Type B pancreatic cell (in vitro differentiated cells): ENCODE measurements around the gene FAM170B. TPM values are rescaled to one million over a fixed set of nuclear protein-coding genes. Genes with fewer than 3 reads are reported as not detected.

Source experiments
- DNase-seq: peaks from one replicate; pipeline ENCODE4 v3.0.0; 2021; ENCODE audit warnings: mixed read lengths; ENCODE audit not compliant: unreplicated experiment; ENCODE audit errors: extremely low spot score
- H3K27ac Mint-ChIP-seq: 2 replicates; pipeline ENCODE4 v1.8.0; 2021; ENCODE audit warnings: mild to moderate bottlenecking, mixed read lengths
- H3K27me3 Mint-ChIP-seq: 2 replicates; pipeline ENCODE4 v1.8.0; 2021; ENCODE audit warnings: mixed read lengths
- H3K36me3 Mint-ChIP-seq: 2 replicates; pipeline ENCODE4 v1.8.0; 2021; ENCODE audit warnings: mixed read lengths
- H3K4me1 Mint-ChIP-seq: one replicate; pipeline ENCODE4 v1.8.0; 2021; ENCODE audit warnings: mixed read lengths; ENCODE audit not compliant: unreplicated experiment
- H3K4me3 Mint-ChIP-seq: 2 replicates; pipeline ENCODE4 v1.8.0; 2021; ENCODE audit warnings: mild to moderate bottlenecking, mixed read lengths
- H3K9me3 Mint-ChIP-seq: 2 replicates; pipeline ENCODE4 v1.8.0; 2021; ENCODE audit warnings: mixed read lengths
- total RNA-seq: library from RNA; stranded (reverse); gene quantifications from 2 replicates; pipeline ENCODE4 v1.2.1, GENCODE V29; 2021; ENCODE audit warnings: low replicate concordance
- TF ChIP-seq, protein P1 (sequence below): fragments of 200-600 bp; sonication (generic); conservative IDR thresholded peaks from 2 replicates; pipeline ENCODE4 v1.5.0; 2021; ENCODE audit warnings: antibody characterized with exemption, mild to moderate bottlenecking

FAM170B gene
- total RNA-seq, 1 donor from 2014 or later: not detected

DNA sequence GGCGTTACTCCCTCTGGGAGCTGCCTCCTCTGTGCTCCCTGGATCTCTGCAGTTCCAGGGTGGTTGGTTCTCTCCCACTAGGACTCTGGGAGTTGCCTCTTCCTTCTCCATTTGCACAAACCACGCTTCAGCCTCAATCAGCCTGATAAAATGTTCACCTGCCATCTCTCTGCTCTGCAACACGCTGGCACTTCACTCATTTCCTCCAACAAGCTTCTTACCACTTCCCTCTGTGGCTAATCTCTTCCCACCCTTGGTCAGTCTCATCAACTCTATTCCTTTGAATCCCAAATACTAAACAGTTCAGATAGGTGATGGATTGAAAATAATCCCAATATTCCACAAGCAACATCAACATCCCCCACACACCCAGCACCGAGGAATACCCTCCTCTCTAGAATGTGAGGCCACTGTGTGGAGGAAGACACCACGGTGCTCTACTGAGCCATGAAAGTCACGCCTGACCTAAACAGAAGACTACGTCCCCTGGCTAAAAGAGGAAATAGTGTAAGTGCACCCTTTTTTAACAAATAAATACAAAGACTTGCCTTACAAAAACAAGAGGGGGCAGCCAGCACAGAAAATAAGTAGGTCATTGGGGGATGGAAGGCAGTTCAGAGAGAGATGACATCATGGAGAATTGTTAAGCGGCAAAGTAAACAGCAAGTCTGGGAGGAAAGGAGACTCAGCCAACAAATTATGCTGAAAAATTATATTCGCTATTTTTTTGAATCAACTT lies 1.9 kb upstream of the FAM170B start:
- Mint-ChIP-seq H3K4me3 (no peak overlapping the region), H3K9me3 (peaks cover 4% of the 10 kb centered on the region), H3K27ac (no peak overlapping the region), H3K36me3 (no peaks in the 10 kb centered on the region), H3K4me1 (no peaks in the 10 kb centered on the region), H3K27me3 (peaks cover 21% of the 10 kb centered on the region)
- DNase-seq: no peak
- TF ChIP-seq, protein P1, sequence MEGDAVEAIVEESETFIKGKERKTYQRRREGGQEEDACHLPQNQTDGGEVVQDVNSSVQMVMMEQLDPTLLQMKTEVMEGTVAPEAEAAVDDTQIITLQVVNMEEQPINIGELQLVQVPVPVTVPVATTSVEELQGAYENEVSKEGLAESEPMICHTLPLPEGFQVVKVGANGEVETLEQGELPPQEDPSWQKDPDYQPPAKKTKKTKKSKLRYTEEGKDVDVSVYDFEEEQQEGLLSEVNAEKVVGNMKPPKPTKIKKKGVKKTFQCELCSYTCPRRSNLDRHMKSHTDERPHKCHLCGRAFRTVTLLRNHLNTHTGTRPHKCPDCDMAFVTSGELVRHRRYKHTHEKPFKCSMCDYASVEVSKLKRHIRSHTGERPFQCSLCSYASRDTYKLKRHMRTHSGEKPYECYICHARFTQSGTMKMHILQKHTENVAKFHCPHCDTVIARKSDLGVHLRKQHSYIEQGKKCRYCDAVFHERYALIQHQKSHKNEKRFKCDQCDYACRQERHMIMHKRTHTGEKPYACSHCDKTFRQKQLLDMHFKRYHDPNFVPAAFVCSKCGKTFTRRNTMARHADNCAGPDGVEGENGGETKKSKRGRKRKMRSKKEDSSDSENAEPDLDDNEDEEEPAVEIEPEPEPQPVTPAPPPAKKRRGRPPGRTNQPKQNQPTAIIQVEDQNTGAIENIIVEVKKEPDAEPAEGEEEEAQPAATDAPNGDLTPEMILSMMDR: no peak

DNA sequence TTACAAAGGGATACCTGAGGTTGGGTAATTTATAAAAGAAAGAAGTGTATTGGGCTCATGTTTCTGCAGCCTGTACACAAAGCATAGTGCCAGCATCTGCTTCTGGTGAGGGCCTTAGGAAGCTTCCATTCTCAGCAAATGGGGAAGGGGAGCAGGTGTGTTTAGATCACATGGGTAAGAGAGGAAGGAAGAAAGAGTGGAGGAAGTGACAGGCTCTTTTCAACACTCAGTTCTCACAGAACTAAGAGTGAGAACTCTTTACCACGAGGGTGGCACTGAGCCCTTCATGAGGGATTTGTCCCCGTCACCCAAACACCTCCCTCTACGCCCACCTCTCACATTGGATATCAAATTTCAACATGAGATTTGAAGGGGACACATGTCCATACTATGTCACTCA lies 506 bp upstream of the FAM170B start:
- Mint-ChIP-seq H3K4me1 (no peaks in the 10 kb centered on the region), H3K27me3 (peaks cover 23% of the 10 kb centered on the region)

DNA sequence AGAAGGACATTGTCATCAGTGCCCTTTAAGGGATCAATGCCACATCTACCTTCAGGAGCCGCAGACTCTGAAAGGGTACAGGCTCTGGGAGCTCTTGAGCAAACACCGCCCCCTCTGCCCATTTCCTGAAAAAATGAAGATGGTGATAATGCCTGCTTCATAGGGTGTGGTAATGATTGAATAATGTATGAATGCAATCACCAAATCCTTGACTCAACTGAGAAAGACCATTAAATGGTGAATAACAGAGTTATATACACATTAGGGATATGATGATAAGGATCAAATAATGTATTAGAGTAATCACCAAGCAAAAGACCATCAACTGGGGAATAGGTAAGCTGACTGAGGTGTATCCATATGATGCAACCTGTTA lies 1.5 kb downstream of the FAM170B start:
- DNase-seq: no peak
- no peaks in the 10 kb centered on the region for H3K36me3 Mint-ChIP-seq
- H3K4me3 Mint-ChIP-seq: no peak overlapping the region
- no peaks in the 10 kb centered on the region for H3K4me1 Mint-ChIP-seq
- H3K27me3 Mint-ChIP-seq: peaks cover 32% of the 10 kb centered on the region
- H3K9me3 Mint-ChIP-seq: peaks cover 4% of the 10 kb centered on the region
- TF ChIP-seq, protein P1: no peak
- H3K27ac Mint-ChIP-seq: no peak overlapping the region

More for the DNA sequence above, 506 bp upstream of the FAM170B start:
- Mint-ChIP-seq H3K9me3 (peaks cover 4% of the 10 kb centered on the region), H3K4me3 (no peak overlapping the region), H3K36me3 (no peaks in the 10 kb centered on the region), H3K27ac (no peak overlapping the region)
- TF ChIP-seq, protein P1: no peak
- DNase-seq: no peak

DNA sequence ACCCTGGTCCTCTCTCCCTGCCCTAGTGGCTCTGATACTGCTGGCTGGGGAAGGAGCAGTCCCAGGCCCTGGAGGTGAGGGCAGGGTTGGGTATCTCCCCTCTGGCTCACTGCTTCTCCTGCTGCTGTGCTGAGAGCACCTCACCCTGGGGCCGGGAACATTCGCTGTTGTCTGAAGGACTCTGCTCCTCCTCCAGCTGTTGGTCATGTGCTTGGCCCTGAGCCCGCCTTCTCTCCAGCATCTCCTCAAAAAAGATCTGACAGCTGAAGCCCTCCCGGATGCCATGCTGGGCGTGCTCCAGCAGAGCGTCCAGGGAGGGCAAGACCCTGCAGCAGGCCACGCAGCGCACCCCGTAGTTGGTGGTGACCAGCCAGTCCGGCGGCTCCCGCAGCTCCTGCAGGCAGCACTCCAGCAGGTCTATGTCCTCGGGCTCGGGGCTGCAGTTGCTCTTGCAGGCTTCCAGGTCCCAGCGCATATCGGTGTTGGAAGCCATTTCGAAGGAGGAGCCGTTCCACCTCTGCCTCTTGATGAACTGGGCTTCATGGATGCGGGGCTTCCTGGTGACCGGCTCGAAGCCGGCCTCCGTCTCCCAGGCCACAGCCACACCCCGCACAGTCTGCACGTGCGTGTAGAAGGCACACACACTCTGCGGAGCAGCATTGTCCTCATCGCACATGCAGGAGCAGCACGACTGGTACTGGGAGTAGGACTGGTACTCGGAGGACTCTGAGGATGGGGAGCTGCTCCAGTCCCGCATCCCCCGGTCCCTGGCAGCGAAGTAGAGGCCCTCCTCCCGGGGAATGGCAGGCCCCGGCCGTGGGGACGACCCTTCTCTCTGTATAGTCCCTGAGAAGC lies 2.1 kb downstream of the FAM170B start:
- DNase-seq: no peak
- Mint-ChIP-seq H3K4me1 (no peaks in the 10 kb centered on the region), H3K27ac (no peak overlapping the region)

DNA sequence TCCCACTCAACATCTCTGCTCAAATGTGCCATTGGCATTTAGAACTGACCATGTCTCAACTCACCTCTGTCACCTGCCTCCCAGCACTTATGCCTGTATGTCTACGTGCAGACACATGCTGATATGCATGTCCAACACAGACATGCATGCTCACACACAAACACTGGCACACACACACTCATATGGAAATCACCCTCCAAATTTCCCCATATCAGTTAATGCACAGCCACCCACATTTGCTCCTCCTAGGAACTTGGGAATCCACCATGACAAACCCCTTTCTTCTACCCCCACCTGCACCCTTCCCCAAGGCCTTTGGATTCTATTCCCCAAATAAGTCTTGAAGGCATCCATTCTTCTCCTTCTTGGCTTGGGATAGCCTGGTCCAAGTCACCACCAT lies 4.4 kb downstream of the FAM170B start:
- H3K4me3 Mint-ChIP-seq: no peak overlapping the region
- TF ChIP-seq, protein P1: no peak
- H3K36me3 Mint-ChIP-seq: no peaks in the 10 kb centered on the region
- no peaks in the 10 kb centered on the region for H3K4me1 Mint-ChIP-seq
- DNase-seq: no peak
- H3K27ac Mint-ChIP-seq: no peak overlapping the region
- H3K27me3 Mint-ChIP-seq: peaks cover 17% of the 10 kb centered on the region
- no peaks in the 10 kb centered on the region for H3K9me3 Mint-ChIP-seq

More for the DNA sequence above, 2.1 kb downstream of the FAM170B start:
- peaks cover under 1% of the 10 kb centered on the region for H3K9me3 Mint-ChIP-seq
- no peak overlapping the region for H3K4me3 Mint-ChIP-seq
- H3K36me3 Mint-ChIP-seq: no peaks in the 10 kb centered on the region
- H3K27me3 Mint-ChIP-seq: peaks cover 29% of the 10 kb centered on the region
- TF ChIP-seq, protein P1: no peak
